WTC11 (cell line): ENCODE measurements around the gene CCDC195. TPM values are rescaled to one million over a fixed set of nuclear protein-coding genes. Genes with fewer than 3 reads are reported as not detected.

Experiments
- ATAC-seq: fragments of 200-7000 bp; cut with Tn5 transposase; 2 replicates; pipeline ENCODE4 v1.10.0; 2021; ENCODE audit warnings: mild to moderate bottlenecking, moderate library complexity
- CTCF ChIA-PET: fragments of 300-600 bp; sonication (Branson Sonifier 250); formaldehyde crosslinking; loops from one replicate; lab custom pipeline; 2021; ENCODE audit warnings: antibody characterized with exemption; lab: Charles Lee
- POLR2A ChIA-PET: fragments of 350-600 bp; sonication (Branson Sonifier 250); formaldehyde crosslinking; loops from one replicate; lab custom pipeline; 2021; ENCODE audit warnings: antibody characterized with exemption; lab: Charles Lee
- DNase-seq: peaks from one replicate; pipeline ENCODE4 v3.0.0; 2021; ENCODE audit warnings: low spot score
- H3K27ac Mint-ChIP-seq: 2 replicates; pipeline ENCODE4 v1.8.0; 2021; ENCODE audit warnings: mixed read lengths
- H3K27me3 Mint-ChIP-seq: 2 replicates; pipeline ENCODE4 v1.8.0; 2021; ENCODE audit warnings: low read depth, mild to moderate bottlenecking, moderate library complexity, mixed read lengths
- H3K36me3 Mint-ChIP-seq: 2 replicates; pipeline ENCODE4 v1.8.0; 2021; ENCODE audit warnings: mixed read lengths
- H3K4me1 Mint-ChIP-seq: 2 replicates; pipeline ENCODE4 v1.8.0; 2022; ENCODE audit warnings: mixed read lengths
- H3K4me3 Mint-ChIP-seq: 2 replicates; pipeline ENCODE4 v1.8.0; 2021; ENCODE audit warnings: mild to moderate bottlenecking, moderate library complexity, mixed read lengths
- H3K9me3 Mint-ChIP-seq: 2 replicates; pipeline ENCODE4 v1.8.0; 2021; ENCODE audit warnings: mixed read lengths
- CREM ChIP-seq: sonication (generic); formaldehyde crosslinking; IDR thresholded peaks from 2 replicates; pipeline ENCODE4 v1.8.1; 2022; ENCODE audit warnings: mild to moderate bottlenecking, missing genetic modification reagents, moderate library complexity
- FOXJ3 ChIP-seq: sonication (generic); formaldehyde crosslinking; IDR thresholded peaks from 2 replicates; pipeline ENCODE4 v1.9.0; 2021; ENCODE audit warnings: missing genetic modification reagents, mild to moderate bottlenecking, borderline replicate concordance
- FOXP1 ChIP-seq: sonication (generic); formaldehyde crosslinking; IDR thresholded peaks from 2 replicates; pipeline ENCODE4 v1.8.0; 2022; ENCODE audit warnings: missing genetic modification reagents, mild to moderate bottlenecking, moderate library complexity, borderline replicate concordance
- HMGA2 ChIP-seq: fragments of 250-450 bp; sonication (Bioruptor Pico); IDR thresholded peaks from 2 replicates; pipeline ENCODE4 v1.4.0; 2021; ENCODE audit warnings: mild to moderate bottlenecking, moderate library complexity
- IRF2 ChIP-seq: sonication (generic); formaldehyde crosslinking; IDR thresholded peaks from 2 replicates; pipeline ENCODE4 v1.8.0; 2022; ENCODE audit warnings: low read depth, missing genetic modification reagents, borderline replicate concordance
- RELA ChIP-seq: sonication (generic); formaldehyde crosslinking; IDR thresholded peaks from 2 replicates; pipeline ENCODE4 v1.8.1; 2022; ENCODE audit warnings: missing genetic modification reagents, mild to moderate bottlenecking, borderline replicate concordance
- RORB ChIP-seq: fragments of 250-450 bp; sonication (Bioruptor Pico); IDR thresholded peaks from 2 replicates; pipeline ENCODE4 v1.9.0; 2021; ENCODE audit warnings: mild to moderate bottlenecking
- SOX15 ChIP-seq: fragments of 250-450 bp; sonication (Bioruptor Pico); IDR thresholded peaks from 2 replicates; pipeline ENCODE4 v1.9.0; 2021; ENCODE audit warnings: mild to moderate bottlenecking
- SP1 ChIP-seq: sonication (generic); formaldehyde crosslinking; conservative IDR thresholded peaks from 2 replicates; pipeline ENCODE4 v1.8.1; 2022; ENCODE audit warnings: missing genetic modification reagents
- TEAD1 ChIP-seq: sonication (generic); formaldehyde crosslinking; IDR thresholded peaks from 2 replicates; pipeline ENCODE4 v1.8.0; 2022; ENCODE audit warnings: mild to moderate bottlenecking, missing genetic modification reagents
- TEAD4 ChIP-seq: sonication (generic); formaldehyde crosslinking; IDR thresholded peaks from 2 replicates; pipeline ENCODE4 v1.8.0; 2022; ENCODE audit warnings: mild to moderate bottlenecking, missing genetic modification reagents
- TP53 ChIP-seq: sonication (generic); formaldehyde crosslinking; IDR thresholded peaks from 2 replicates; pipeline ENCODE4 v1.8.1; 2023; ENCODE audit warnings: mild to moderate bottlenecking, missing genetic modification reagents
- ZNF416 ChIP-seq: fragments of 250-450 bp; sonication (Bioruptor Pico); IDR thresholded peaks from 2 replicates; pipeline ENCODE4 v1.9.0; 2021; ENCODE audit warnings: mild to moderate bottlenecking, inconsistent platforms
- ZNF423 ChIP-seq: fragments of 250-450 bp; sonication (Bioruptor Pico); IDR thresholded peaks from 2 replicates; pipeline ENCODE4 v2.1.2; 2022; ENCODE audit warnings: mild to moderate bottlenecking, moderate library complexity
- total RNA-seq: library from RNA; stranded (reverse); gene quantifications from 3 replicates; pipeline ENCODE4 v1.2.3, GENCODE V29; 2021
- TF ChIP-seq, protein P1 (sequence below): sonication (generic); formaldehyde crosslinking; IDR thresholded peaks from 2 replicates; pipeline ENCODE4 v1.8.0; 2022; ENCODE audit warnings: mild to moderate bottlenecking, missing genetic modification reagents
- TF ChIP-seq, protein P2 (sequence below): sonication (generic); formaldehyde crosslinking; IDR thresholded peaks from 2 replicates; pipeline ENCODE4 v1.8.0; 2022; ENCODE audit warnings: mild to moderate bottlenecking, missing genetic modification reagents
- TF ChIP-seq, protein P3 (sequence below): sonication (generic); formaldehyde crosslinking; IDR thresholded peaks from 2 replicates; pipeline ENCODE4 v1.8.1; 2023; ENCODE audit warnings: mild to moderate bottlenecking, missing genetic modification reagents, moderate library complexity
- TF ChIP-seq, protein P4 (sequence below): sonication (generic); formaldehyde crosslinking; IDR thresholded peaks from 2 replicates; pipeline ENCODE4 v1.8.1; 2022; ENCODE audit warnings: mild to moderate bottlenecking, missing genetic modification reagents, moderate library complexity, borderline replicate concordance
- TF ChIP-seq, protein P5 (sequence below): sonication (generic); formaldehyde crosslinking; conservative IDR thresholded peaks from 2 replicates; pipeline ENCODE4 v1.8.1; 2023; ENCODE audit warnings: mild to moderate bottlenecking, low read depth, missing genetic modification reagents, moderate library complexity
- TF ChIP-seq, protein P6 (sequence below): fragments of 200-600 bp; IDR thresholded peaks from 2 replicates; pipeline ENCODE4 v1.8.0; 2022; ENCODE audit warnings: antibody characterized with exemption
- TF ChIP-seq, protein P7 (sequence below): sonication (generic); formaldehyde crosslinking; conservative IDR thresholded peaks from 2 replicates; pipeline ENCODE4 v1.8.1; 2022; ENCODE audit warnings: mild to moderate bottlenecking, missing genetic modification reagents

CCDC195 gene
- total RNA-seq, 1 experiment from 2014 or later: not detected

DNA sequence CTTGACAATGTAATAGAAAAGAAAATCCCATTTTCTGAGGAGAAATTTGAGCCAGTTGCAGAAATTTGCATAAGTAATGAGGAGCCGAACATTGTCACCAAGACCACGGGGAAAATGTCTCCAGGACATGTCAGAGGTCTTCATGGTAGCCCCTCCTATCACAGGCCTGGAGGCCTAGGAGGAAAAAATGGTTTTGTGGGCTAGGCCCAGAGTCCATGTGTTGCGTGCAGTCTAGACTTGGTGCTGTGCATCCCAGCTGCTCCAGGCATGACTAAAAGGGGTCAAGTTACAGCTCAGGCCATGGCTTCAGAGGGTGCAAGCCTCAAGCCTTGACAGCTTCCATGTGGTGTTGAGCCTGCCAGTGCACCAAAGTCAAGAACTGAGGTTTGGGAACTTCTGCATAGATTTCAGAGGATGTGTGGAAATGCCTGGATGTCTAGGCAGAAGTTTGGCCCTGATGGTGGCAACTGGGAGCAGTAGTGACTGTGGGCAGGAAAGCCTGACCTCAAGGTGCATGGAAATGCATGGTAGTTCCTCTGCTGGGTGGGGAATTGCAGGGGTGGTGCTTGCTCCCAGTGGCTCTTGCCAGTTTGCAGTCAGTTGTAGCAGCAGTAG is 41.9 kb upstream of the CCDC195 start:
- no peak for DNase-seq
- ChIA-PET CTCF (no interaction called here), POLR2A (no interaction called here)
- Mint-ChIP-seq H3K36me3 (peaks cover 31% of the 10 kb centered on the region), H3K27me3 (peaks cover 6% of the 10 kb centered on the region; the same call in 1 of the 2 replicates), H3K4me3 (no peak overlapping the region), H3K27ac (no peak overlapping the region), H3K4me1 (no peaks in the 10 kb centered on the region), H3K9me3 (peaks cover 63% of the 10 kb centered on the region)
- no peak for ATAC-seq
- TF ChIP-seq, protein P1, sequence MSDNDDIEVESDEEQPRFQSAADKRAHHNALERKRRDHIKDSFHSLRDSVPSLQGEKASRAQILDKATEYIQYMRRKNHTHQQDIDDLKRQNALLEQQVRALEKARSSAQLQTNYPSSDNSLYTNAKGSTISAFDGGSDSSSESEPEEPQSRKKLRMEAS: no peak

DNA sequence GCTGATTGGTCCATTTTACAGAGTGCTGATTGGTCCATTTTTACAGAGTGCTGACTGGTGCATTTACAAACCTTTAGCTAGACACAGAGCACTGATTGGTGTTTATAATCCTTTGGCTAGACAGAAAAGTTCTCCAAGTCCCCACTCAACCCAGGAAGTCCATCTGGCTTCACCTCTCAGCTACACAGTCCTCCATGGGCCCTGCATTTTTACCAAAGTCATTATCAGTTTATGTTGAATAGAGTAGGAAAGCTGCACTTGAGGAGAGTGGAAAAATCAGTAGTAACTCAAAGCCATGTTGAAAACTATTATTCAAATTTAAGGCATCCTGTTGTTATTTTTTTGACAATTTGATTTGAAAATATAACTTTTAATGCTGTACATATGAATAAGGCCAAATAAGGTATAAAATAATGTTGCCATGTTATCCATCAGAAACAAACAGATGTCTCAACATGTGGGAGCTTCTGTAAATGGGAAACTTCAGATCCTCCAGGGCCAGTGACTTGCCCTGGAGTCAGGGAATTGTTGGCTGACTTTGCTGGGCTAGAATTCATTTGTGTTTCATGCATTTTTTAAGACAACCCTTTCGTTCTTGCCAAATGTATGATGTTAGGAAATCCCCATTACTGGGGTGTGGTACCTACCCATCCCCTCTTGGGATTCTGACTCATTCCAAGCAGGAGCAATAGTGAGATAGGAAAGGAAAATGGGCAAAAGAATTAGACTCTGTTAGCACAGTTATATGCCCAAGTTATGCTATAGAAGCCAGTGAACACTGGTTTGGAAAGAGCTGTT is 37.8 kb upstream of the CCDC195 start:
- Mint-ChIP-seq H3K27me3 (peaks cover 6% of the 10 kb centered on the region; the same call in 1 of the 2 replicates), H3K4me1 (no peaks in the 10 kb centered on the region)
- ATAC-seq: no peak
- no peak for TF ChIP-seq HMGA2
- TF ChIP-seq, protein P2, sequence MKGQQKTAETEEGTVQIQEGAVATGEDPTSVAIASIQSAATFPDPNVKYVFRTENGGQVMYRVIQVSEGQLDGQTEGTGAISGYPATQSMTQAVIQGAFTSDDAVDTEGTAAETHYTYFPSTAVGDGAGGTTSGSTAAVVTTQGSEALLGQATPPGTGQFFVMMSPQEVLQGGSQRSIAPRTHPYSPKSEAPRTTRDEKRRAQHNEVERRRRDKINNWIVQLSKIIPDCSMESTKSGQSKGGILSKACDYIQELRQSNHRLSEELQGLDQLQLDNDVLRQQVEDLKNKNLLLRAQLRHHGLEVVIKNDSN (CRISPR knock-in tag): no peak
- TF ChIP-seq TEAD4 (CRISPR knock-in tag): no peak
- no peak for TF ChIP-seq FOXJ3 (CRISPR knock-in tag)
- no peak for TF ChIP-seq SOX15
- TF ChIP-seq ZNF416 (CRISPR knock-in tag): no peak
- TF ChIP-seq, all 79 proteins: peak for 0
- peaks cover 24% of the 10 kb centered on the region for H3K36me3 Mint-ChIP-seq
- POLR2A ChIA-PET: no interaction called here
- DNase-seq: no peak
- CTCF ChIA-PET: interaction anchor here (0.6 kb wide), 1 partner anchor 13 kb away, joined by 3 read pairs; no protein-coding TSS in a partner anchor
- H3K4me3 Mint-ChIP-seq: no peak overlapping the region
- H3K9me3 Mint-ChIP-seq: peaks cover 48% of the 10 kb centered on the region
- no peak overlapping the region for H3K27ac Mint-ChIP-seq

DNA sequence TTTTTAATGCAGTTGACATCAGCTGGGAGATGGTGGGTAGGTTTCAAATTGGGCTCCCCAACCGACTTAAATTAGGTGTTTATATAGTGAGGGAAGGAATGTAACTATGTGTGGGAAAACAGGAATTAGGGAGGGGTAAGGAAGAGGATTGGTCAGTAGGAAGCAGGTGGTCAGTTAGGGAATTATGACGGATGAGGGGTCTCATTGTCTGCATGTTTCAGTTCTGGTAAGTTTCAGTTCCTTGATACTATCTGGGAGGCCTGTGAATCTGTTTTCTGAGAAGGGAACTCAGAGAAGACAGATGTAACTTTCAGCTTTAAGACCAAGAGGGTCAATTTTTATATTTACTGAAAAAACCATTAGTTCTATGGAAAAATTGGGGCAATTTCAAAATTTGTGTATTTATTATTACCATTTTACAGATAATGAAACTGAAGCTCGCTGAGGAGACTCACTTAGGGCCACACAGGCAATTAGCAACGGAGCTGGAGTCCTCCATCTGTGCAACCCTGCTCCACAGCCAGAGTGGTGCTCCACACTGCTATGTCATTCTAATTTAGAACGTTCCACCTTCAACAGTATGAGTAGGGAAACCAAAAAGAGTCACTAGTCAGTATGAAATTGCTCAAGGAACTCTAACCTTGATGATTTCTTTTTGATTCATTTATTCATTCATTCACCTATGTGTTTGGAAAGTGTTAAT is 36.0 kb upstream of the CCDC195 start:
- ChIA-PET CTCF (interaction anchor here (0.6 kb wide), 1 partner anchor 66 kb away, joined by 3 read pairs; no protein-coding TSS in a partner anchor), POLR2A (no interaction called here)
- Mint-ChIP-seq H3K4me1 (no peaks in the 10 kb centered on the region), H3K4me3 (no peak overlapping the region), H3K9me3 (peaks cover 30% of the 10 kb centered on the region), H3K27ac (no peak overlapping the region), H3K36me3 (peaks cover 6% of the 10 kb centered on the region), H3K27me3 (no peaks in the 10 kb centered on the region)
- no peak for ATAC-seq
- no peak for DNase-seq
- TF ChIP-seq TP53 (no peak), RELA (CRISPR knock-in tag) (no peak), IRF2 (CRISPR knock-in tag) (no peak), FOXP1 (CRISPR knock-in tag) (no peak), TEAD4 (CRISPR knock-in tag) (no peak), ZNF423 (CRISPR knock-in tag) (no peak), TEAD1 (CRISPR knock-in tag) (no peak), SP1 (CRISPR knock-in tag) (no peak), RORB (no peak), CREM (no peak)
- TF ChIP-seq, protein P3, sequence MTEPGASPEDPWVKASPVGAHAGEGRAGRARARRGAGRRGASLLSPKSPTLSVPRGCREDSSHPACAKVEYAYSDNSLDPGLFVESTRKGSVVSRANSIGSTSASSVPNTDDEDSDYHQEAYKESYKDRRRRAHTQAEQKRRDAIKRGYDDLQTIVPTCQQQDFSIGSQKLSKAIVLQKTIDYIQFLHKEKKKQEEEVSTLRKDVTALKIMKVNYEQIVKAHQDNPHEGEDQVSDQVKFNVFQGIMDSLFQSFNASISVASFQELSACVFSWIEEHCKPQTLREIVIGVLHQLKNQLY (CRISPR knock-in tag): no peak
- TF ChIP-seq, protein P4, sequence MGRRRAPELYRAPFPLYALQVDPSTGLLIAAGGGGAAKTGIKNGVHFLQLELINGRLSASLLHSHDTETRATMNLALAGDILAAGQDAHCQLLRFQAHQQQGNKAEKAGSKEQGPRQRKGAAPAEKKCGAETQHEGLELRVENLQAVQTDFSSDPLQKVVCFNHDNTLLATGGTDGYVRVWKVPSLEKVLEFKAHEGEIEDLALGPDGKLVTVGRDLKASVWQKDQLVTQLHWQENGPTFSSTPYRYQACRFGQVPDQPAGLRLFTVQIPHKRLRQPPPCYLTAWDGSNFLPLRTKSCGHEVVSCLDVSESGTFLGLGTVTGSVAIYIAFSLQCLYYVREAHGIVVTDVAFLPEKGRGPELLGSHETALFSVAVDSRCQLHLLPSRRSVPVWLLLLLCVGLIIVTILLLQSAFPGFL: no peak
- TF ChIP-seq, protein P5, sequence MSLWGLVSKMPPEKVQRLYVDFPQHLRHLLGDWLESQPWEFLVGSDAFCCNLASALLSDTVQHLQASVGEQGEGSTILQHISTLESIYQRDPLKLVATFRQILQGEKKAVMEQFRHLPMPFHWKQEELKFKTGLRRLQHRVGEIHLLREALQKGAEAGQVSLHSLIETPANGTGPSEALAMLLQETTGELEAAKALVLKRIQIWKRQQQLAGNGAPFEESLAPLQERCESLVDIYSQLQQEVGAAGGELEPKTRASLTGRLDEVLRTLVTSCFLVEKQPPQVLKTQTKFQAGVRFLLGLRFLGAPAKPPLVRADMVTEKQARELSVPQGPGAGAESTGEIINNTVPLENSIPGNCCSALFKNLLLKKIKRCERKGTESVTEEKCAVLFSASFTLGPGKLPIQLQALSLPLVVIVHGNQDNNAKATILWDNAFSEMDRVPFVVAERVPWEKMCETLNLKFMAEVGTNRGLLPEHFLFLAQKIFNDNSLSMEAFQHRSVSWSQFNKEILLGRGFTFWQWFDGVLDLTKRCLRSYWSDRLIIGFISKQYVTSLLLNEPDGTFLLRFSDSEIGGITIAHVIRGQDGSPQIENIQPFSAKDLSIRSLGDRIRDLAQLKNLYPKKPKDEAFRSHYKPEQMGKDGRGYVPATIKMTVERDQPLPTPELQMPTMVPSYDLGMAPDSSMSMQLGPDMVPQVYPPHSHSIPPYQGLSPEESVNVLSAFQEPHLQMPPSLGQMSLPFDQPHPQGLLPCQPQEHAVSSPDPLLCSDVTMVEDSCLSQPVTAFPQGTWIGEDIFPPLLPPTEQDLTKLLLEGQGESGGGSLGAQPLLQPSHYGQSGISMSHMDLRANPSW (CRISPR knock-in tag): no peak
- TF ChIP-seq, protein P6, sequence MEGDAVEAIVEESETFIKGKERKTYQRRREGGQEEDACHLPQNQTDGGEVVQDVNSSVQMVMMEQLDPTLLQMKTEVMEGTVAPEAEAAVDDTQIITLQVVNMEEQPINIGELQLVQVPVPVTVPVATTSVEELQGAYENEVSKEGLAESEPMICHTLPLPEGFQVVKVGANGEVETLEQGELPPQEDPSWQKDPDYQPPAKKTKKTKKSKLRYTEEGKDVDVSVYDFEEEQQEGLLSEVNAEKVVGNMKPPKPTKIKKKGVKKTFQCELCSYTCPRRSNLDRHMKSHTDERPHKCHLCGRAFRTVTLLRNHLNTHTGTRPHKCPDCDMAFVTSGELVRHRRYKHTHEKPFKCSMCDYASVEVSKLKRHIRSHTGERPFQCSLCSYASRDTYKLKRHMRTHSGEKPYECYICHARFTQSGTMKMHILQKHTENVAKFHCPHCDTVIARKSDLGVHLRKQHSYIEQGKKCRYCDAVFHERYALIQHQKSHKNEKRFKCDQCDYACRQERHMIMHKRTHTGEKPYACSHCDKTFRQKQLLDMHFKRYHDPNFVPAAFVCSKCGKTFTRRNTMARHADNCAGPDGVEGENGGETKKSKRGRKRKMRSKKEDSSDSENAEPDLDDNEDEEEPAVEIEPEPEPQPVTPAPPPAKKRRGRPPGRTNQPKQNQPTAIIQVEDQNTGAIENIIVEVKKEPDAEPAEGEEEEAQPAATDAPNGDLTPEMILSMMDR: no peak
- TF ChIP-seq, protein P7, sequence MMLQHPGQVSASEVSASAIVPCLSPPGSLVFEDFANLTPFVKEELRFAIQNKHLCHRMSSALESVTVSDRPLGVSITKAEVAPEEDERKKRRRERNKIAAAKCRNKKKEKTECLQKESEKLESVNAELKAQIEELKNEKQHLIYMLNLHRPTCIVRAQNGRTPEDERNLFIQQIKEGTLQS (CRISPR knock-in tag): no peak
